Measurements from ENCODE around the gene TRNT1. TPM values are rescaled to one million over a fixed set of nuclear protein-coding genes. Genes with fewer than 3 reads are reported as not detected.
A peak's percentile ranks its signal among the peaks of the same experiment; 100 is the strongest.

Gene TRNT1
- polyA plus RNA-seq, 2 donors: 8.3 to 8.8 TPM

DNA sequence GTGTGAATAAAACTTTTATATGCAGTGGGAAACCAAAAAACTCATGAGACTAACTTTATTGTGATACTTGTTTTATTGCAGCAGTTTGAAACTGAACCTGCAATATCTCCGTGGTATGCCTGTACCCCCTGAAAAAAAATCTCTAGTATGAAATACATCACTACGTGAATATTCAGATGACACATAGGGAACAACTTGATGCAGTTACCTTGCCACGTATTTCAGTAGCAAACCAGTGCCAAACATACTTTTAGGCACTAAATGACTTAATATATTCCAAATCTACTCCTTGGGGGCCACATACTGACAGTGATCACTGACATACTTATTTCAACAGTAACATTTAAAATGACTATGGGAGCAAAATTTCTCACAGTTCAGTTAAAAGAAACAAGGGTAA lies 38.9 kb downstream of the TRNT1 start:
- peaks cover 4 to 9% of the 10 kb centered on the region in 2 donors for H3K36me3 ChIP-seq (ENCODE audit: control insufficient read depth in 2 of 2, insufficient read depth in 2 of 2, low read length in 1 of 2)
- no peak overlapping the region for H3K27ac ChIP-seq (ENCODE audit: low read depth in 2 of 2, low read length in 1 of 2)
- H3K4me3 ChIP-seq (ENCODE audit: low read depth in 1 of 2, low read length in 2 of 2): no peak overlapping the region
- no peaks in the 10 kb centered on the region for H3K4me1 ChIP-seq (ENCODE audit: control insufficient read depth in 2 of 2, insufficient read depth in 2 of 2, low read length in 1 of 2)
- H3K27me3 ChIP-seq (ENCODE audit: control insufficient read depth in 1 of 2, insufficient read depth in 2 of 2, low read length in 2 of 2): no peaks in the 10 kb centered on the region
- WGBS, 2 donors: 89 to 94% methylated on average over 3 of the region's 3 CpGs
- no peaks in the 10 kb centered on the region for H3K9me3 ChIP-seq (ENCODE audit: control insufficient read depth in 2 of 2, insufficient read depth in 1 of 2, low read depth in 1 of 2, low read length in 1 of 2)

DNA sequence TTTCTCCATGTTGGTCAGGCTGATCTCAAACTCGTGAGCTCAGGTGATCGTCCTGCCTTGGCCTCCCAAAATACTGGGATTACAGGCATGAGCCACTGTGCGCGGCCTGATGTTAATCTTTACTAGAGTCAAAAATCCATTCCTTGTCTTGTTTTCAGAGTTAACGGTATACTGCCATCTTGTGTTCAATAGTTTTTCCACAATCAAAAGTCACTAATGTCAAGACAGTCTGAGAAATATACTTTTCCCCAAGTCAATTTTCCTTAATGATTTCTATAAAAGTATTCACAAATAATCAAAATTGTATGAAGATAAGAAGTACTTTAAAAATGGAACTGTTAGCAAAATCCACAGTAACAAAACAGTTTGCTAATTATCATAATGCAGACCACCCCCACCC lies 44.3 kb downstream of the TRNT1 start:
- WGBS, 2 donors: 64 to 67% methylated on average over 5 of the region's 5 CpGs
- Histone ChIP-seq H3K4me1 (ENCODE audit: control insufficient read depth in 2 of 2, insufficient read depth in 2 of 2, low read length in 1 of 2) (no peaks in the 10 kb centered on the region), H3K9me3 (ENCODE audit: control insufficient read depth in 2 of 2, insufficient read depth in 1 of 2, low read depth in 1 of 2, low read length in 1 of 2) (no peaks in the 10 kb centered on the region), H3K27me3 (ENCODE audit: control insufficient read depth in 1 of 2, insufficient read depth in 2 of 2, low read length in 2 of 2) (no peaks in the 10 kb centered on the region), H3K36me3 (ENCODE audit: control insufficient read depth in 2 of 2, insufficient read depth in 2 of 2, low read length in 1 of 2) (peaks cover 6 to 7% of the 10 kb centered on the region in 2 donors), H3K4me3 (ENCODE audit: low read depth in 1 of 2, low read length in 2 of 2) (no peak overlapping the region), H3K27ac (ENCODE audit: low read depth in 2 of 2, low read length in 1 of 2) (no peak overlapping the region)

DNA sequence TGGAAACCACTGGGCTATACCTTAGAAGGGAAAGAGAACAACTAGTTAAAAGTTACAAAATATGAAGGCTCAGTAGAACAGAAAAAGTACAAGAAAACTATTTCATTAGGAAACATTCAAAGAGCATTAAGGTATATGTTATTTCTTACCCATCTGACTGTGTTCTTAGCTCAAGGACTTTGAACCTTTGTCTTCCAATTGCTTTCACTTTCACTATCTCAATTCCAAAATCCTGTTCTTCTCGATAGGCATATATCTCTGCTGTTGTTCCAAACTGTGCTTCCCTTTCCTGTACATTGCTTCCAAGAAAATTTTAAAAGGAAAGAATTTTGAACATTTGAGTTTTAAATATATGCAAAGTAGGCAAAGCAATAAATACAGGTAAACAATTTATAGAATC lies 45.9 kb downstream of the TRNT1 start:
- H3K27ac ChIP-seq (ENCODE audit: low read depth in 2 of 2, low read length in 1 of 2): no peak overlapping the region
- 15 to 26% methylated on average over 1 of the region's 1 CpG for WGBS, 2 donors
- H3K4me1 ChIP-seq (ENCODE audit: control insufficient read depth in 2 of 2, insufficient read depth in 2 of 2, low read length in 1 of 2): no peaks in the 10 kb centered on the region
- no peaks in the 10 kb centered on the region for H3K27me3 ChIP-seq (ENCODE audit: control insufficient read depth in 1 of 2, insufficient read depth in 2 of 2, low read length in 2 of 2)
- H3K4me3 ChIP-seq (ENCODE audit: low read depth in 1 of 2, low read length in 2 of 2): no peak overlapping the region
- peaks cover 6 to 7% of the 10 kb centered on the region in 2 donors for H3K36me3 ChIP-seq (ENCODE audit: control insufficient read depth in 2 of 2, insufficient read depth in 2 of 2, low read length in 1 of 2)
- H3K9me3 ChIP-seq (ENCODE audit: control insufficient read depth in 2 of 2, insufficient read depth in 1 of 2, low read depth in 1 of 2, low read length in 1 of 2): no peaks in the 10 kb centered on the region

DNA sequence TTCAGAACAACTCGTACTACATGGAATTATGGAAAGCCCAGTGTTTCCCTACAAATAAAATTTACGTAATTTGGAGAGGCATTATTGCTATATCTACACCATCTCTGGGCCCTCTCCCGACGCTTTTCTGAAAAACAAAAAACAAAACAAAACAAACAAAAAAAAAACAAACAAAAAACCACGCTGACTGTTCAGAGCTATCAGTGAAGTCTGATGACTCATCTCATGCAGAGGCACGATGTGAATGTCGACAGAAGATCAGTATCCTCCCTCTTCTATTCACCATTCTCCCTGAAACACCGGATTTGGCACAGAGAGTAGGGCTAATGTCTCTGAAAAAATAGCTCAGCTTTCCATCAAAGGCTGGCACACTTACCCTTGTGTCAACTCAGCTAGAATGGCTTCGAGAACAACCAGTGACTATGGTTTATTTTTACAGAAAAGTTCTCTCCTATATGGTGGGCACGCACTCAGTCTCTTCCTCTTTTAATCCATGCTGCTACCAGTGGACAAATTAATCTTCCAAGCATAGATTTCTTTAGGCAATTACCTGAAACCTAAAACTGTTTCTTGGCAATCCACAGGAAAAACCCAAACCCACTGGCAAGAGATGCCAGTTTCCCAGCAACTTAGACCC lies 51.2 kb downstream of the TRNT1 start:
- no peaks in the 10 kb centered on the region for H3K9me3 ChIP-seq (ENCODE audit: control insufficient read depth in 2 of 2, insufficient read depth in 1 of 2, low read depth in 1 of 2, low read length in 1 of 2)
- no peaks in the 10 kb centered on the region for H3K27me3 ChIP-seq (ENCODE audit: control insufficient read depth in 1 of 2, insufficient read depth in 2 of 2, low read length in 2 of 2)
- H3K4me1 ChIP-seq (ENCODE audit: control insufficient read depth in 2 of 2, insufficient read depth in 2 of 2, low read length in 1 of 2): no peaks in the 10 kb centered on the region
- H3K36me3 ChIP-seq (ENCODE audit: control insufficient read depth in 2 of 2, insufficient read depth in 2 of 2, low read length in 1 of 2): peaks cover 3% of the 10 kb centered on the region in 2 donors
- 46 to 49% methylated on average over 10 of the region's 10 CpGs for WGBS, 2 donors
- H3K27ac ChIP-seq (ENCODE audit: low read depth in 2 of 2, low read length in 1 of 2): no peak overlapping the region
- H3K4me3 ChIP-seq (ENCODE audit: low read depth in 1 of 2, low read length in 2 of 2): peak overlapping the region in 1 of 2 donors; percentile 88

DNA sequence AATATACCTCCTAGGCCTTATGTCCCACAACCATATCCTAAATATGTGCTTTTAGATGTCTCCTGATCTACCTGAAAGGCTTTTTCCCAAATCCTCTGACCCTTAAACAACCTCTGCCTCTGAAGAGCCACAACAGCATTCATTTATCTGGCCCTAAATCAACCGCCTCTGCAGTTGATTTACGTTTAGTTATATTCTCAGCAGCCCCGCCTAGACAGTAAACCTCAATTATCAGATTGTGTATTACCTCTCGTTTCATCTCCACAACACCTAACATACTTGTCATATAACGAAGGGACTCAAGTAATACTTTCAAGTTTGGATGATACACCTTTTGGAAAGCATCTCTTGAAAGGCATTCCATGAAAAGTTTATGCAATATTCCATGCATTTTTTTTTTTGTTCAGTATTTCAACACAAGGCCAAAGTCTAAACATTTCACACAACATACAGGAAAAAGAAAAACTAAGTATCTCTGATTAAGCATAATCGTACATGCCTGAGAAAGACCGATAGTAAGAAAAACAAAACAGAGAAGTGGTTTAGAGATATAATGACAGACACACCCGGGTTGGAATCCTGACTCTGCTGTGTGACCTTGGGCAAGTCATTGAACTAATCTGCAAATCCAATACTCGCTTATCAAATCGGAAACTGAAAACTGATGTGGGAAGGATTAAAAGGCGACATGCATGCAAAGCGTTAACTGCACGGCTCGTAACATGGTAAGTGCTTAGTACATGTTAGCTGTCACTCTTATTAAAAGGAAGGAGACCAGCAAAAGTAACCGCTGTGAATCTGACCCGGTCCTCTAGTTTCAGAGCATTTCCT lies 52.0 kb downstream of the TRNT1 start:
- H3K27me3 ChIP-seq (ENCODE audit: control insufficient read depth in 1 of 2, insufficient read depth in 2 of 2, low read length in 2 of 2): no peaks in the 10 kb centered on the region
- H3K4me1 ChIP-seq (ENCODE audit: control insufficient read depth in 2 of 2, insufficient read depth in 2 of 2, low read length in 1 of 2): no peaks in the 10 kb centered on the region
- peak overlapping the region in 1 of 2 donors; percentile 83 for H3K27ac ChIP-seq (ENCODE audit: low read depth in 2 of 2, low read length in 1 of 2)
- WGBS, 2 donors: 15 to 17% methylated on average over 16 of the region's 16 CpGs
- H3K4me3 ChIP-seq (ENCODE audit: low read depth in 1 of 2, low read length in 2 of 2): peak overlapping the region; percentile 88 to 99
- H3K36me3 ChIP-seq (ENCODE audit: control insufficient read depth in 2 of 2, insufficient read depth in 2 of 2, low read length in 1 of 2): peaks cover 3% of the 10 kb centered on the region in 2 donors
- H3K9me3 ChIP-seq (ENCODE audit: control insufficient read depth in 2 of 2, insufficient read depth in 1 of 2, low read depth in 1 of 2, low read length in 1 of 2): no peaks in the 10 kb centered on the region

DNA sequence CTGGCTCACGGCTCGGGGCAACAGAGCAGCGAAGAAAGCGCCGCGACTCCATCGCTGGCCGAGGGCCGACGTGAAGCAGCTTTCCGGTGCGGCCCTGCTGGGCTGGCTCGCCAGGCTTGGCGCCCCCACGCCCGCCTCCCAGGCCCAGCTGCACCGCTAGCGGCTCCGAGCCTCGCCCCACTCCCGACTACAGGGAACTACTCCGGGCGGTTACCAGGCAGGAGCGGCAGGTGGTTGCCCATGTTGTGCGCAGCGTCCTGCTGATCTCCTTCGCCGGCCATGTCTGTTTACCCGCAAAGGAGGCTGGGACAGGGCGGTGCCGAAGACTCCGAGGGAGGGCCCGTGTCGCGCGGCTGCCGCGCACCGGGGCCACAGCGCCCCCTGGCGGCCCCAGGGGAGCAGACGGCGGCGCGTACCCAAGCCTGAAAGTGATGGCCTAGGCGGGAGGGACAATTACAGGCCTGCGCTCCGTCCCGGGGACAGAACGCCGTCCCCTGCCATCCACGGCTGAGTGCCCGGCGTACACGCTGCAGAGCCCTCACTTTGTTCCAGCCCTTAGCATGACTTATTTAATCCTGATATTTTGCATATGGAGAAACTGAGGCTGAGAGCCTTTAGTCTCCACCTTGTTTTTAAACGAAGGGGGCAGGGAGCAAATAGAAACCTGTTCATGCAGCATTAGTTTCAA lies 52.8 kb downstream of the TRNT1 start, which contains the start of gene CRBN:
Gene CRBN, minus strand, starts transcription at position 285 of the 688 bp plus-strand sequence. Its CDS starts 4 bp downstream, at position 281.
- H3K27ac ChIP-seq (ENCODE audit: low read depth in 2 of 2, low read length in 1 of 2): peak within 1 kb of the TSS; percentile 63 to 83
- 1 to 2% methylated on average over 56 of the region's 56 CpGs for WGBS, 2 donors
- no peaks in the 10 kb centered on the region for H3K27me3 ChIP-seq (ENCODE audit: control insufficient read depth in 1 of 2, insufficient read depth in 2 of 2, low read length in 2 of 2)
- no peaks in the 10 kb centered on the region for H3K9me3 ChIP-seq (ENCODE audit: control insufficient read depth in 2 of 2, insufficient read depth in 1 of 2, low read depth in 1 of 2, low read length in 1 of 2)
- no peaks in the 10 kb centered on the region for H3K36me3 ChIP-seq (ENCODE audit: control insufficient read depth in 2 of 2, insufficient read depth in 2 of 2, low read length in 1 of 2)
- no peaks in the 10 kb centered on the region for H3K4me1 ChIP-seq (ENCODE audit: control insufficient read depth in 2 of 2, insufficient read depth in 2 of 2, low read length in 1 of 2)
- peak within 1 kb of the TSS; percentile 88 to 99 for H3K4me3 ChIP-seq (ENCODE audit: low read depth in 1 of 2, low read length in 2 of 2)

DNA sequence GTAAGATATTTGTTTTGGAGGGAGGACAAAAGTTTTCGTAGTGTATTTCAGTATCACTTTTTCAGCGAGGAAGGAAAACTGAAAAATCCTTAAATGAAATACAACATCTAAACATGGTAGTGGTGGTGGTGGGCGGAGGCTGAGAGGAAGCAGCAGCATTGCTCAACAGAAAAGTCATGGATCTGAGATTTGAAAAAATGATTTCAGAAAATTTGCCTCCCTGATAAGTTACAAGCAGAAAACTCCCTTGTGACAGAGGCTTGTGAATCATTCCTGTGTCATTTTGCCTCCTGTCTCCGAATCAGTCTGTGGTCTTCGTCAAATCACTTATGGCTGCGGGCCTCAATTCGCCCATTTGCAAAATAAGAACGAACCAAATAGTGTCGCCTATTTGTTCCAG lies 53.7 kb downstream of the TRNT1 start:
- no peaks in the 10 kb centered on the region for H3K9me3 ChIP-seq (ENCODE audit: control insufficient read depth in 2 of 2, insufficient read depth in 1 of 2, low read depth in 1 of 2, low read length in 1 of 2)
- WGBS, 2 donors: 74 to 82% methylated on average over 9 of the region's 9 CpGs
- no peak overlapping the region for H3K4me3 ChIP-seq (ENCODE audit: low read depth in 1 of 2, low read length in 2 of 2)
- no peaks in the 10 kb centered on the region for H3K36me3 ChIP-seq (ENCODE audit: control insufficient read depth in 2 of 2, insufficient read depth in 2 of 2, low read length in 1 of 2)
- H3K27ac ChIP-seq (ENCODE audit: low read depth in 2 of 2, low read length in 1 of 2): no peak overlapping the region
- H3K27me3 ChIP-seq (ENCODE audit: control insufficient read depth in 1 of 2, insufficient read depth in 2 of 2, low read length in 2 of 2): no peaks in the 10 kb centered on the region
- no peaks in the 10 kb centered on the region for H3K4me1 ChIP-seq (ENCODE audit: control insufficient read depth in 2 of 2, insufficient read depth in 2 of 2, low read length in 1 of 2)

DNA sequence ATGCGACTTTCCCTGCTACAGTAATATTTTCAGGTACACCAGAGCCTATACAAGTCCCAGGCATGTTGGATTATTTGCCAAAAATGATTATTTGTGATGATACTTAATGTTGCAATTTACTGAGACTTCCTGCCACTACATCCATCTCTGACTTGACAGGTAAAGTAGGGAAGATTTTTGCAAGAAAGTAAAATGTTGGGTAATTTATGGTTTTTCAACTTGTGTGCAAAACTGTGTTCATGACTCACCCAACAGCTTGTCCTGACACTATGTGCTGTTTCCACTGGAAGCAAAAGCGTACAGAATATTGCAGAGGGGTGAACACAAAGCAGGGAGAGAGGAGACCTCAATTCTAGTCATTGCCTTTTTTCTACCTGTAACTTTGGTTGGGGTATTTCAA lies 58.1 kb downstream of the TRNT1 start:
- Histone ChIP-seq H3K9me3 (ENCODE audit: control insufficient read depth in 2 of 2, insufficient read depth in 1 of 2, low read depth in 1 of 2, low read length in 1 of 2) (peaks cover 0 to 2% of the 10 kb centered on the region in 2 donors), H3K36me3 (ENCODE audit: control insufficient read depth in 2 of 2, insufficient read depth in 2 of 2, low read length in 1 of 2) (no peaks in the 10 kb centered on the region), H3K4me1 (ENCODE audit: control insufficient read depth in 2 of 2, insufficient read depth in 2 of 2, low read length in 1 of 2) (no peaks in the 10 kb centered on the region), H3K4me3 (ENCODE audit: low read depth in 1 of 2, low read length in 2 of 2) (no peak overlapping the region), H3K27ac (ENCODE audit: low read depth in 2 of 2, low read length in 1 of 2) (no peak overlapping the region), H3K27me3 (ENCODE audit: control insufficient read depth in 1 of 2, insufficient read depth in 2 of 2, low read length in 2 of 2) (no peaks in the 10 kb centered on the region)
- 46 to 49% methylated on average over 2 of the region's 2 CpGs for WGBS, 2 donors

DNA sequence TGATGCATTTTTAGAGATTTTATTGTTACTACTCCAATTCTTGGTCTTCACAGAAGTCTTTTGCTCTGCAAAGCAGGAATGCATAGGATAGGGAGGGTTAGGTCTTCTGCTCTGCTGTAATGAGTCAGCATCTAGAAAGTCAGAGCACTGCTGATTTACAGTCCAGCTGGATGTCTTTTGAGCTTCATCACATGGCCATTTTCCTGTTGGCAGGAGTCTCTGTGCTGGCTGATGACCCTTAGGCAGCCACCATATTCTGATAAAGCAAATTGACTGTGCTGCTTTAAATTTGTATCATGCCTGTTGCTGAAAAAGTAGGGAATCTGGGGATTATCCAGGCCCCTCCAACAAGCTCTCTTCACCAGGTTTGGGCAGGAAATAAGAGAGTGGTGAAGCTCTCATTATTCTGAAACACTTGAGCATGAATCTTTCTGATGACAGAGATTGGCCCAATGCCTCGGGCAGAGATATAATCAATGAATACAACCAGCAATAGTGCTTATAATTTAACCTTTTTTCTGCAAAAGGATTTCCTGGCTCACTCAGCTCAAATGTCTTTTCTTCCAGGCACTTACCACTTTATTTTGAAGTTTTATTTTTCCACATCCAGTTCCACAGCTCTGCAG lies 62.5 kb downstream of the TRNT1 start:
- no peaks in the 10 kb centered on the region for H3K27me3 ChIP-seq (ENCODE audit: control insufficient read depth in 1 of 2, insufficient read depth in 2 of 2, low read length in 2 of 2)
- 52 to 56% methylated on average over 1 of the region's 1 CpG for WGBS, 2 donors
- H3K27ac ChIP-seq (ENCODE audit: low read depth in 2 of 2, low read length in 1 of 2): no peak overlapping the region
- peaks cover 0 to 2% of the 10 kb centered on the region in 2 donors for H3K9me3 ChIP-seq (ENCODE audit: control insufficient read depth in 2 of 2, insufficient read depth in 1 of 2, low read depth in 1 of 2, low read length in 1 of 2)
- no peak overlapping the region for H3K4me3 ChIP-seq (ENCODE audit: low read depth in 1 of 2, low read length in 2 of 2)
- H3K4me1 ChIP-seq (ENCODE audit: control insufficient read depth in 2 of 2, insufficient read depth in 2 of 2, low read length in 1 of 2): no peaks in the 10 kb centered on the region
- H3K36me3 ChIP-seq (ENCODE audit: control insufficient read depth in 2 of 2, insufficient read depth in 2 of 2, low read length in 1 of 2): no peaks in the 10 kb centered on the region
